GM18868 (cell line): ENCODE measurements around the gene ZNF770.

Source experiments
- ATAC-seq: cut with Tn5 transposase; IDR thresholded peaks from one replicate; pipeline ENCODE4 v1.9.1; 2021; ENCODE audit warnings: mild to moderate bottlenecking, moderate library complexity; ENCODE audit not compliant: unreplicated experiment

ZNF770 gene

GRCh38 chr15:34988027-34988902 lies at the start of gene ZNF770:
Gene ZNF770 (minus strand): TSS chr15:34988287. CDS start chr15:34983434, 4,853 bp downstream.
- peak; percentile 76 for ATAC-seq

- no peak for ATAC-seq
These were observed 40.3 kb upstream of the ZNF770 start for GRCh38 chr15:35028235-35028984.

- ATAC-seq, result no peak
These were observed 35.7 kb upstream of the ZNF770 start for GRCh38 chr15:35023804-35024203.

GRCh38 chr15:35020974-35021373 lies 32.9 kb upstream of the ZNF770 start:
- no peak for ATAC-seq

- ATAC-seq, result no peak
These were observed 31.6 kb upstream of the ZNF770 start for GRCh38 chr15:35019404-35020327.

GRCh38 chr15:35014241-35014640 lies 26.2 kb upstream of the ZNF770 start:
- ATAC-seq, result no peak

- no peak for ATAC-seq
These were observed 25.3 kb upstream of the ZNF770 start for GRCh38 chr15:35013370-35013769.

GRCh38 chr15:35007397-35007796 lies 19.3 kb upstream of the ZNF770 start:
- no peak for ATAC-seq

- peak; percentile 62 for ATAC-seq
These were observed 17.8 kb upstream of the ZNF770 start for GRCh38 chr15:35005933-35006332.

GRCh38 chr15:35003928-35004327 lies 15.8 kb upstream of the ZNF770 start:
- ATAC-seq, result no peak

GRCh38 chr15:35000511-35000910 lies 12.4 kb upstream of the ZNF770 start:
- ATAC-seq, result no peak

GRCh38 chr15:34999906-35000305 lies 11.8 kb upstream of the ZNF770 start:
- ATAC-seq, result no peak

GRCh38 chr15:34994925-34995324 lies 6.8 kb upstream of the ZNF770 start:
- ATAC-seq, result no peak

GRCh38 chr15:34993877-34994276 lies 5.8 kb upstream of the ZNF770 start:
- ATAC-seq, result peak; percentile 96

- ATAC-seq, result peak; percentile 30
These were observed 5.3 kb upstream of the ZNF770 start for GRCh38 chr15:34993412-34993811.

GRCh38 chr15:34987609-34988026 lies 469 bp downstream of the ZNF770 start:
- ATAC-seq, result peak; percentile 0

- ATAC-seq, result no peak
These were observed 1.2 kb downstream of the ZNF770 start for GRCh38 chr15:34986771-34987480.

GRCh38 chr15:34986326-34986725 lies 1.8 kb downstream of the ZNF770 start:
- no peak for ATAC-seq

- ATAC-seq, result no peak
These were observed 3.0 kb downstream of the ZNF770 start for GRCh38 chr15:34984889-34985630.

GRCh38 chr15:34976743-34977142 lies 11.3 kb downstream of the ZNF770 start:
- ATAC-seq, result no peak
